H9 (cell line): ENCODE results near the gene DNAJC15. TPM values are rescaled to one million over a fixed set of nuclear protein-coding genes. Genes with fewer than 3 reads are reported as not detected.

Source experiments
- DNase-seq: peaks from one replicate; pipeline ENCODE4 v3.0.0-alpha.2; 2017
- H2AFZ ChIP-seq: one replicate; pipeline ENCODE4 v1.6.1; 2013; ENCODE audit warnings: mild to moderate bottlenecking, low read length, control low read depth, moderate library complexity
- H2AK5ac ChIP-seq: 2 replicates; pipeline ENCODE4 v1.6.1; 2013; ENCODE audit warnings: low read length, control low read depth, mixed read lengths; ENCODE audit not compliant: insufficient read length
- H2BK120ac ChIP-seq: one replicate; pipeline ENCODE4 v1.6.1; 2013; ENCODE audit warnings: low read depth, mild to moderate bottlenecking, low read length, control low read depth, inconsistent platforms; ENCODE audit not compliant: poor library complexity, severe bottlenecking
- H2BK12ac ChIP-seq: 2 replicates; pipeline ENCODE4 v1.6.1; 2013; ENCODE audit warnings: low read length, control low read depth, mixed read lengths, low read depth; ENCODE audit not compliant: insufficient read length
- H2BK15ac ChIP-seq: 2 replicates; pipeline ENCODE4 v1.6.1; 2013; ENCODE audit warnings: low read depth, low read length, control low read depth
- H2BK20ac ChIP-seq: one replicate; pipeline ENCODE4 v1.6.1; 2013; ENCODE audit warnings: low read depth, mild to moderate bottlenecking, low read length, control low read depth, inconsistent platforms; ENCODE audit not compliant: poor library complexity, severe bottlenecking
- H2BK5ac ChIP-seq: 2 replicates; pipeline ENCODE4 v1.6.1; 2013; ENCODE audit warnings: low read length, control low read depth, mixed read lengths; ENCODE audit not compliant: insufficient read length
- H3K14ac ChIP-seq: 2 replicates; pipeline ENCODE4 v1.6.1; 2013; ENCODE audit warnings: low read length, control low read depth; ENCODE audit not compliant: insufficient read depth
- H3K18ac ChIP-seq: 2 replicates; pipeline ENCODE4 v1.6.1; 2013; ENCODE audit warnings: low read depth, mild to moderate bottlenecking, mixed read lengths, low read length, control low read depth; ENCODE audit not compliant: insufficient read length
- H3K23ac ChIP-seq: 2 replicates; pipeline ENCODE4 v1.6.1; 2013; ENCODE audit warnings: low read length, control low read depth, mixed read lengths, low read depth; ENCODE audit not compliant: insufficient read length
- H3K23me2 ChIP-seq: 2 replicates; pipeline ENCODE4 v1.6.1; 2013; ENCODE audit warnings: low read depth, mild to moderate bottlenecking, mixed read lengths, low read length, control low read depth; ENCODE audit not compliant: insufficient read length, poor library complexity, severe bottlenecking
- H3K27ac ChIP-seq: 2 replicates; pipeline ENCODE4 v1.5.1; 2013; ENCODE audit warnings: low read length, control low read depth, mixed read lengths, low read depth; ENCODE audit not compliant: insufficient read length
- H3K27me3 ChIP-seq: 2 replicates; pipeline ENCODE4 v1.6.1; 2013; ENCODE audit warnings: low read length, control low read depth, inconsistent platforms; ENCODE audit not compliant: insufficient read depth
- H3K4ac ChIP-seq: 2 replicates; pipeline ENCODE4 v1.6.1; 2013; ENCODE audit warnings: low read depth, mild to moderate bottlenecking, control low read depth, inconsistent platforms, low read length, moderate library complexity
- H3K4me1 ChIP-seq: 2 replicates; pipeline ENCODE4 v1.6.1; 2013; ENCODE audit warnings: low read length, control low read depth, inconsistent platforms; ENCODE audit not compliant: insufficient read depth
- H3K4me2 ChIP-seq: 2 replicates; pipeline ENCODE4 v1.6.1; 2013; ENCODE audit warnings: low read length, control low read depth, mixed read lengths; ENCODE audit not compliant: insufficient read length, insufficient read depth
- H3K56ac ChIP-seq: 2 replicates; pipeline ENCODE4 v1.6.1; 2013; ENCODE audit warnings: low read depth, mild to moderate bottlenecking, mixed read lengths, low read length, control low read depth; ENCODE audit not compliant: insufficient read length
- H3K79me1 ChIP-seq: 2 replicates; pipeline ENCODE4 v1.6.1; 2013; ENCODE audit warnings: low read depth, mild to moderate bottlenecking, moderate library complexity, low read length, control low read depth, inconsistent platforms; ENCODE audit not compliant: insufficient read depth, poor library complexity, severe bottlenecking
- H3K79me2 ChIP-seq: 2 replicates; pipeline ENCODE4 v1.6.1; 2013; ENCODE audit warnings: low read length, control low read depth, inconsistent platforms; ENCODE audit not compliant: insufficient read depth
- H3K9ac ChIP-seq: 2 replicates; pipeline ENCODE4 v1.6.1; 2013; ENCODE audit warnings: low read length, control low read depth, mixed read lengths; ENCODE audit not compliant: insufficient read length; ENCODE audit errors: extremely low read depth
- H3K9me3 ChIP-seq: one replicate; pipeline ENCODE4 v1.6.1; 2013; ENCODE audit warnings: low read depth, low read length, inconsistent platforms; ENCODE audit not compliant: control insufficient read depth
- H3T11ph ChIP-seq: one replicate; pipeline ENCODE4 v1.6.1; 2013; ENCODE audit warnings: mild to moderate bottlenecking, low read length, control low read depth, inconsistent platforms
- H4K20me1 ChIP-seq: one replicate; pipeline ENCODE4 v1.6.1; 2013; ENCODE audit not compliant: control insufficient read depth, insufficient read length, insufficient read depth
- H4K5ac ChIP-seq: 2 replicates; pipeline ENCODE4 v1.6.1; 2013; ENCODE audit warnings: low read depth, mild to moderate bottlenecking, mixed read lengths, low read length, control low read depth; ENCODE audit not compliant: insufficient read length
- H4K8ac ChIP-seq: replicated peaks from 2 replicates; pipeline ENCODE4 v1.6.1; 2013; ENCODE audit warnings: low read length, control low read depth, mixed read lengths, low read depth; ENCODE audit not compliant: insufficient read length
- H4K91ac ChIP-seq: 2 replicates; pipeline ENCODE4 v1.6.1; 2013; ENCODE audit warnings: low read depth, mild to moderate bottlenecking, moderate library complexity, mixed read lengths, low read length, control low read depth; ENCODE audit not compliant: insufficient read length
- H3K27ac Mint-ChIP-seq, 3 experiments: 2 replicates in 2 of 3; 3 replicates in 1 of 3; pipeline ENCODE4 v1.8.0; 2020 to 2021; ENCODE audit warnings: mixed read lengths in 3 of 3, mild to moderate bottlenecking in 1 of 3, moderate library complexity in 1 of 3
- H3K27me3 Mint-ChIP-seq: 2 replicates; pipeline ENCODE4 v1.8.0; 2021; ENCODE audit warnings: low read depth, mild to moderate bottlenecking, moderate library complexity, mixed read lengths
- H3K36me3 Mint-ChIP-seq, 3 experiments: 2 replicates in 2 of 3; 3 replicates in 1 of 3; pipeline ENCODE4 v1.8.0; 2020 to 2021; ENCODE audit warnings: low read depth in 3 of 3, mixed read lengths in 3 of 3; ENCODE audit not compliant: insufficient read depth in 1 of 3
- H3K4me1 Mint-ChIP-seq, 2 experiments: 2 replicates each; pipeline ENCODE4 v1.8.0; 2020; ENCODE audit warnings: mixed read lengths in 2 of 2
- H3K4me3 Mint-ChIP-seq, 2 experiments: 2 replicates in 1 of 2; 3 replicates in 1 of 2; pipeline ENCODE4 v1.8.0; 2020 to 2021; ENCODE audit warnings: mild to moderate bottlenecking in 2 of 2, mixed read lengths in 2 of 2, moderate library complexity in 1 of 2
- H3K9me3 Mint-ChIP-seq, 2 experiments: 2 replicates in 1 of 2; 3 replicates in 1 of 2; pipeline ENCODE4 v1.8.0; 2020; ENCODE audit warnings: mild to moderate bottlenecking in 2 of 2, mixed read lengths in 2 of 2, moderate library complexity in 1 of 2
- CTCF ChIP-seq: fragments of 200-600 bp; sonication (generic); conservative IDR thresholded peaks from 3 replicates; pipeline ENCODE4 v1.8.0; 2021; ENCODE audit warnings: antibody characterized with exemption, mild to moderate bottlenecking
- WGBS: extraction: QIAGEN DNeasy Blood & Tissue Kit; methylation state at CpG from one replicate; pipeline ENCODE4 v1.1.7; 2013; ENCODE audit warnings: missing lambda C conversion rate, low lambda C conversion rate, mixed read lengths; ENCODE audit not compliant: insufficient read length; ENCODE audit errors: extremely low coverage; 5-methylcytosine and 5-hydroxymethylcytosine counted together
- total RNA-seq: library from RNA; stranded (reverse); gene quantifications from 2 replicates; pipeline ENCODE4 v1.2.1, GENCODE V29; 2021

DNAJC15 gene
- total RNA-seq, 1 experiment from 2014 or later: 13.4 TPM

DNA sequence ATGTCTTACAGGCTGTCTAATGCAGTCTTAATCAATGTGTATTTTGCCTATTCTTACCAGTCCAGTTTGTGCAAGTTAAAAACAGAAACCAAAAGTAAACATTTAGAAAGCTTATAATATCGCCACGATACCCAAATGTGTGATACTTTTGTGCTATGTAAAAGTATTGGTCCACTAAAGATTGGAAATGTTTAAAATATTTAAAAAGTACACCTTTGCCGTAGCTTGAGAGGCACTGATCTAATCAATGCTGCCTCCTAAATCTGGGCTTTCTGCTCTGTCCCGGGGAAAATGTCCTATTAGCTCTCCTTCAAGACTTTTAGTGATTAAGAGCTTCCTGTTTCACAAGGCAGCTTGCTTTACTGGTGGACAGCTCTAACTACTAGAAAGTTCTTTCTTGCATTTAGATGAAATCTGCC lies 64.7 kb downstream of the DNAJC15 start:
- Histone ChIP-seq H3K27me3 (no peaks in the 10 kb centered on the region), H2BK120ac (no peak overlapping the region), H3K14ac (no peak overlapping the region), H4K8ac (no peak overlapping the region), H3K4ac (no peak overlapping the region), H2AK5ac (no peak overlapping the region), H4K5ac (no peak overlapping the region), H3K4me2 (no peak overlapping the region), H3K79me1 (no peaks in the 10 kb centered on the region), H2BK20ac (no peak overlapping the region), H3K18ac (no peak overlapping the region), H2BK5ac (no peak overlapping the region), H4K20me1 (no peaks in the 10 kb centered on the region), H3K79me2 (no peaks in the 10 kb centered on the region), H3K27ac (no peak overlapping the region), H3K56ac (no peak overlapping the region), H3K23me2 (no peaks in the 10 kb centered on the region), H2AFZ (no peak overlapping the region), H2BK15ac (no peak overlapping the region), H3K9me3 (no peaks in the 10 kb centered on the region), H3T11ph (no peak overlapping the region), H4K91ac (no peak overlapping the region), H3K23ac (no peak overlapping the region), H3K9ac (no peak overlapping the region), H2BK12ac (no peak overlapping the region), H3K4me1 (no peaks in the 10 kb centered on the region)
- no peak overlapping the region for H3K4me3 Mint-ChIP-seq
- H3K27me3 Mint-ChIP-seq: no peaks in the 10 kb centered on the region
- no CpG with 5 or more reads among the region's 4 CpGs for WGBS
- H3K9me3 Mint-ChIP-seq: peaks cover 0 to 4% of the 10 kb centered on the region in 2 experiments; a peak in 2 of 5 replicates
- H3K4me1 Mint-ChIP-seq: peaks cover 6 to 7% of the 10 kb centered on the region in 2 experiments
- H3K36me3 Mint-ChIP-seq: peaks cover 7 to 24% (median 14%) of the 10 kb centered on the region in 3 experiments
- TF ChIP-seq CTCF: no peak
- H3K27ac Mint-ChIP-seq: no peak overlapping the region
- DNase-seq: no peak
